ENCODE data around the gene IPO13.

IPO13 gene

DNA sequence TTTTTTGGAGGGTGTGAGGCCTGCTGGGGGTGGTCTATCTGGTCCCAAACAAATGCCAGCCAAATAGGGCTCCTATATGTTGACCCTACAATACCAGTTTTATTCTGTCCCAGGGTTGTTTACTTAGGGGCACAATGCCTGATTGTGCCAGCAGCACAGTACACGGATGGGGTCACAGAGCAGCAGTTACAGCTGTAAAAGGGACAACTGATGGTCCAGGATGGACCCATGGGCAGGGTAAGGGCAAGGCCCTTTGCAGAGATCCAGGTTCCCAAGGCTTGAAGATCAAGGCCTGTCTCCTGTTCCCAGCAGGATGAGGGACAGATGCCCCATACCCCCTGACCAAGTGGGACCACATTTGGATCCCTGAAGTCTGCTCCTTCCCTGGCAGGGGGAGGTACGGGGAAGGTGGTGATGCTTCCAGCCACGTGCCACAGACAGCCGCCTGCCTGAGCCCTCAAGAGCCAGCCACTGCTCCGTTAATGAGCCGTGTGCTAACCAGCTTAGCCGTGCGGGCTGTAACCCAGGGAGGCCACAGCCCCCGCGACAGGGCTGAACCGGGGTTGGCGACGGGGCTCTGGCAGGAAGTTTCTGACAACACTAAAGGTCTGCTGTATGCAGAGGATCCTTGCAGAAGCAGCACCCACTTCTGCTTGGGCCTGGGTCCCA lies 66.3 kb downstream of the IPO13 start:
- no peak for DNase-seq

DNA sequence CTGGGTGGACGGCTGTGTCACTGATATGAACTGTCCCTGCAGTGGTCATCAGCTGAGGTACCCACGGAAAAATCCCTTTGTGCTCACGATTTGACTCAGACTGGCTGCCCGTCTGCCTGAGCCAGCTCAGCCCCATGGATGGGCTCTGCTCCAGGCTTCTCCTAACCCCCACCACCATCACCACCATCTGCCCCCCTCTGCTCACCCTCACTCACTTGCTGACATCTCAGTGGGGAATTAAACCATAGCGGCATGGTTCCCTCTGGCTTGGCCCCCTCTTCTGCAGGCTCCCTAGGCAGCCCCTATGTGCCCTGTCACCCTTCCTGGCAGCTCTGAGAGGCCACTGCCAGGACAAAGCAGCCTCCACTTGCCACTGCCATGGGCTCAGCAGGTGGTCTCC lies 67.2 kb downstream of the IPO13 start:
- no peak for DNase-seq

DNA sequence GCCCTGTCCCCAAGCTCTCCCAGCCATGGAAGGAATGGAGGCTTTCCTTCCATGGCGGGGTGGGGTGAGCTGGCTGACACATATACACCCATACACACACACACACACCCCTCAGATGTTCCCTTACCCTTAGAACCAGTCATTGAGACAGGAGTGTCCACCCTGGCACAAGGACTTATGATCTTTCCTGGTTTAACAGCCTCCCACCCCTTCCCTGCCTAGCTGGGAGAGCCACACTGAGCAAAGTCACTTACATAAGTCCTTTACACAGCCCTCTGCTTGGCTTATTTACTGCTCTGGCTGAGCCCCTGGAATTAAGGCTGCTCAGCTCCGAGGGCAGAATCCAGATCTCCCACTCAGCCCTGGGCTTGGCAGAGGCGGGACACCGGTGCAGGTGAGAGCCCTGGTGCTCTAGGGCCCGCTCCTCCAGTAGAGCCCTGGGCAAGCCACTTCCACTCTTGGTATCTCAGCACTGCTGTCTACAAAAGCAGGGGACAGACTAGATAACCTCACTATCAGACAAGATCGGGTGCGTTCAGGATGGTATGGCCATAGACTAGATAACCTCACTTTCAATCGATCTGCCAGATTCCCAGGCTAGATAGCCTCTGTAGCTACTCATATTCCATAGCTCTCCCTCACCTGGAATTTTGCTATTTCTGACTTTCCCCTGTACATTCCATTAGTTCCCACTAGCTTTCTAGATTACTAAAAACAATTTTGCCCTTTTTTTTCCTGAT lies 67.8 kb downstream of the IPO13 start:
- DNase-seq: no peak

GRCh38 chr1:44015206-44015605 lies 68.5 kb downstream of the IPO13 start:
- DNase-seq: no peak

- DNase-seq: no peak
These were observed 69.5 kb downstream of the IPO13 start for GRCh38 chr1:44016041-44016889.

DNA sequence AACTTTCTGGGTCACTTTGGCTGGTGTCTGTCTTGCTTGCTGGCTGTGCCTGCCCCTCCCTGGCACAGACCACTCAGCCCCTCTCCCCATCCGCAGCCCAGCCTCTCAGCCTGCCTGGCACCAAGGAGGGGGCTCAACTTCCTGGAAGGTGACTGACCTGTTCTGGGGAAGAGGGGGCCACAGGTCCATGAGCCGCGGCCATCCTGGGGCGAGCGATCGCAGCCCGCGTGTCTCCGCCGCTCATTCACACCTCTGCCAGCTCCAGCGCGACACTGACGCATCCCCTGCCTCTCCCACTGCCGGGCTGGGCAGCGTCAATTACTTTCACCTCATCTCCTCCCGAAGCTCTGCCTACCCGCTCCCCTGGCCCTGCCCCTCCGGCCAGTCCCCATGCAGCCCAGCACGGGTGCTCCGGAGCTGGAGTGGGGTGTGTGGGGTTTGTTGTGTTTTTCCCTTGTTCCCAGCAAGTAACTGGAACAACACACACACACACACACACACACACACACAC lies 70.2 kb downstream of the IPO13 start:
- no peak for DNase-seq

Measured in CD4-positive, alpha-beta T cell treated with Interleukin-15 for 1 hour (primary cell).